HG03442 (cell line): ENCODE data around the gene KIF5A.
"Not testable (repeated sequence)": the region's sequence is repeated elsewhere in the genome, so short reads cannot be mapped to it uniquely, and the experiment has no call there.

Experiments
- ATAC-seq: cut with Tn5 transposase; IDR thresholded peaks from one replicate; pipeline ENCODE4 v1.9.1; 2021; ENCODE audit warnings: mild to moderate bottlenecking, moderate library complexity; ENCODE audit not compliant: unreplicated experiment

The KIF5A gene

DNA sequence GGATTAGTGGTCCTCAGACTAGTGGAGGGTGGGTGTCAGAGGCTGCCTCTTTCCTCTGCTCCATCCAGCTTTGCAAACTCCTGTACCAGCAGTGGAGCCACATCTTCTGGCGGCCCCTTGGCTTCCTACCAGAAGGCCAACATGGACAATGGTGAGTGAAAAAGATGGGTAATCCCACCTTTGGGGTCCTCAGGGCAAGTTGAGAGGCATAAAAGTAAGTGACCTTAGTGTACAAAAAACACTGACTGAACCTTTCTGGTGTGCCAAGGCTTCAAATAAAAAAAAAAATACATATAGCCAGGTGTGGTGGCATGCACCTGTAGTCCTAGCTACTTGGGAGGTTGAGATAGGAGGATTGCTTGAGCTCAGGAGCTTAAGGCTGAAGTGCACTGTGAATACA, 32.0 kb downstream of the KIF5A start:
- ATAC-seq = no peak

DNA sequence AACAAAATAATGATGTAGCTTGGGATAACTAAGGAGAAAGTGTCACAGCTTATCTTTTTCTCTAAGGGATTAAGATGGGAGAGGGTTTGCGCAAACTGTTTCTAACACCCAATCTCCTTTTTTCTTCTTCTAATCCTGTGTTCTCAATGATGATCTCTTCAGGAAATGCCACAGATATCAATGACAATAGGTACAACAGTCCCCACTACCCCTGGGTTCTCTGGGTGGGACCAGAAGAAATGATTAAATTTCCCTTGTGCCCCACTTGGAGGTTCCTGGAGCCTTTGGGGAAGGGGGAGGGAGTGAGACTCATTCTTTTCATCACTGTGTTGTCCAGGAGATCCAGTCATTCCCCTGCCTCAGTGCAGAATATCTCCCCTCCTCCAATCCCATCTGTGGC, 32.6 kb downstream of the KIF5A start:
- ATAC-seq = no peak

DNA sequence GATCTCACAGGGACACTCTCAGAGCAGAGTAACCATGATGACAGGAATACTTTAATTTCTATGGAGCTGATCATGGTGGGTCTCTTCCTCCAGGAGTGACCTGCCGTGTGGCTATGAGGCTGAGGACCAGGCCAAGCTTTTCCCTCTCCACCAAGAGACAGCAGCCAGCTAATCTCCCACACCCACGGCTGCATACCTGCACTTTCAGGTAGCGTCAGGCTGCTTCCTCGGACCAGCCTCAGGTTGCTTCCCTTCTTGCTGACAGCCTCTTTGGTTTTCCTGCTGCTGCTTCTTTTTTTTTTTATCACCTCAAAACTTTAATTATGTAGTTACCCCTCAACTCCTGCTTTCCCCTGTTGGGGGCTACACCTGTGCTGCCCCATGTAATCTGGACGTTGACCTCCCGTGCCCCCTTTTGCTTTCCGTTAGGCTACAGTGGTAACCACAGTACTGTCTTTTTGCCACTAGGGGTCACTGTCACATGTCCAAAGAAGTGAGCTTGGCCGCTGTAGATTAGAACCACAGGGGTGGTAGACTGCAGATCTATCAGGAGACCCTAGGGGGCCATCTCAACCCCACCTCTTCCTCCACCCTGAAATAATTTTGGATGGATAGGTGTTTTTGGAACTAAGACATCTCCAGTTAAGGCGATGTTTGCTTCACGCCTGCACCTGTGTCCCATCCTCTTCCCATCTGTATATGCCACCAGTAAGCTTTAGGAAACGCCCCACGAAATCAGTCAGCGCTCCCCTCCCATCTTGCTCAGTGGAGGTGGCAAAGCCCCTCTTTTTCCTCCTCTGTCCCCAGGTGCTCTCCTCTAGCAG, 33.4 kb downstream of the KIF5A start:
- peak; percentile 97 for ATAC-seq

DNA sequence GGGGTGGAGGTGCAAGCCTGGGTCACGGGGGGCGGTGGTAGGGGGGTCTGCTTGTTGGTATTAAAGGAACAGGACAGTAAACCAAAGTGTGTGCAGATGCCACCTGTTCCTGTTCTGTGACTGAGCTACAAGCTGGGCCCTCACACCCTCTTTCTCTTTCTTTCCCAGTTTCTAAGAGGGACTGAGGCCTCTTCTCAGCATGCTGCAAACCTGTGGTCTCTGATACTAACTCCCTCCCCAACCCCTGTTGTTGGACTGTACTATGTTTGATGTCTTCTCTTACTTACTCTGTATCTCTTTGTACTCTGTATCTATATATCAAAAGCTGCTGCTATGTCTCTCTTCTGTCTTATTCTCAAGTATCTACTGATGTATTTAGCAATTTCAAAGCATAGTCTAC, 34.2 kb downstream of the KIF5A start:
- no peak for ATAC-seq

DNA sequence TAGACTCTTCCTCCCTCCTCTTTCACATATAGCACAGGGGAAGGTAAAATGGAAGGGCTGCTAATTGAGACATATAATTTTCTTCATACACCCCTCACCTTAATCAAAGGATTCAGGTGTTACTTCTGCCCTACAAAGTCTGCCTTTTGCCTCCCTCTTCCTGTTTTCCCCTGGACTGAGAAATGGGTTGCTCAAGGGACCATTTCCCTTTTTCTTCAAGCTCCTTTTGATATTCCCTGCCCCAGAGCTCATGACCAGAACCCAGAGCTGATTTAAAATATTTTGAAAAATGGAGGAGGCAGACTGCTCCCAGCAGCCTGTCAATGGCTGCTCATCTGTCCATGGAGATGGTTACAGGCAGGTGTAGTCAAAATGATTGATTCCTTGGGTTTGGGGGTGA, 34.8 kb downstream of the KIF5A start:
- ATAC-seq = no peak

DNA sequence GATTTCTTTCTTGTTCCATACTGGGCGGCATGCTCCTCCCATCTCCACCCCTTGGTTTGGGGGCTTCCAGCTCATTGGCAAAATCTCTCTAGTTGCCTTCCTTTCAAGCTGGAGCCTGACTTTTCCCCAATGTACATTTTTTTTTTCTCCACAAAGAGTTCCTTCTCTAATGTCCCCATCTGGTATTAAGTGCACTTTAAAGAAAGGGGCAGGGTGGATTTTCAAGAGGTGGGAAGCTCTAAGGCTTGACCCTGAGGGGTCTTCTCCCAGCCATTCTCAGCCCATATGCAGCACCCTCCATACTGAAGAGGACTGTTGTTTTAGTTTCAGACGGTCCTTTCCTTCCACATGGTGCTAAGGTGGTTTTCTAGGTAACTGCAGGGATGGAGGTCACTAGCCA, 35.3 kb downstream of the KIF5A start:
- no peak for ATAC-seq

DNA sequence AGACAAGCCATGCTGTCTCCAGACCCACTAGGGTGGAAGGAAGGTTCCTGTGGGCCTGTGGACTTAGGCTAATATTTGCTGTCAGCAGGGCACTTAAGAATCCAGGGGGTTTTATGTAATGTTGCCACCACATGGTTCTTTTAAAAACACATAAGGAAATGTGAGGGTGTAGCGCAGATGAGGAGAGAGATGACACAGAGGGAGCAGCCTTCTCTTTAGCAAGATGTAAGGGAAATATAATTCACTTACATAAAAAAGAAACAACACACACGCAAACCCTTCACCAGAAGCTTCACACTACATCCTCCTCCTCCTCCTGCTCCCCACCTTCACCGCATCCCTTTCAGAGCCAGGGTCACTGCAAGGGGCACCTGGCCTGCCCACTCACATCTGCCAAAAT, 36.3 kb downstream of the KIF5A start:
- no peak for ATAC-seq

DNA sequence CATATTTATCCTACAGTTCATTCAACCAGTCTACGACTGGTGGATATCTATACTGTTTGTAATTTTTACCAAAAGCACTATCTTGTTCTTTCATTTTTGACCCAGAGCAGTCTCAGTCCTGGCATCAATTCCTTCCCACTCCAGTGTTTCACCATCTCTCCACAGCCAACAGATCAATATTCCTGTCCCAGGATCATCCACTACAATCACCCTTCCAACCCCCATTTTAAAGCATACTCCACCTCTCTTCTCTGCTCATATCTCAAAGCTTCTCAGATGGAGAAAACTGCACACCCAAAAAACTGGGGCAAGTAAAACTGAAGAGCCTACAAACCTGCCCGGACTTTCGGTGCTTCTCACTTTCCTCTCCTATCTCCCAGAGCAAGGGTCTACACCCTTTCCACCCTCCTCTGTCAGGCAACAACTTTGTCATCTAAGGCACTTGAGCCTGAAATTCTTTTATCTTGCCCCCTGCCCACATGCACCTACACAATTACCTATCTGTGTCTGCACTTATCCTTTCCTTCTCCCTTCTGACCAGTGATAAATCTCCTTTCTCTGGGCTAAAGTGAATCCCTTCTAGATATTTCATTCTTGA, 37.1 kb downstream of the KIF5A start:
- ATAC-seq = no peak

DNA sequence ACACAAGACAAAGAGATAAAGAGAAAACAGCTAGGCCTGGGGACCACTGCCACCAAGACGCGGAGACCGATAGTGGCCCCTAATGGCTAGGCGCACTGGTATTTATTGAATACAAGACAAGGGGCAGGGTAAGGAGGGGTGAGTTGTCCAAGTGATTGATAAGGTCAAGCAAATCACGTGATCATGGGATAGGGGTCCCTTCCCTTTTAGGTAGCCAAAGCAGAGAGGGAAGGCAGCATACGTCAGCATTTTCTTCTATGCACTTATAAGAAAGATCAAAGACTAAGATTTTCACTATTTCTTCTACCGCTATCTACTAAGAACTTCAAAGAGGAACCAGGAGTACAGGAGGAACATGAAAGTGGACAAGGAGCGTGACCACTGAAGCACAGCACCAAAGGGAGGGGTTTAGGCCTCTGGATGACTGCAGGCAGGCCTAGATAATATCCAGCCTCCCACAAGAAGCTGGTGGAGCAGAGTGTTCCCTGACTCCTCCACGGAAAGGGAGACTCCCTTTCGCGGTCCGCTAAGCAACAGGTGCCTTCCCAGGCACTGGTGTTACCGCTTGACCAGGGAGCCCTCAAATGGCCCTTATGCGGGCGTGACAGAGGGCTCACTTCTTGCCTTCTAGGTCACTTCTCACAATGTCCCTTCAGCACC, 39.2 kb downstream of the KIF5A start:
- ATAC-seq = not testable (repeated sequence)

DNA sequence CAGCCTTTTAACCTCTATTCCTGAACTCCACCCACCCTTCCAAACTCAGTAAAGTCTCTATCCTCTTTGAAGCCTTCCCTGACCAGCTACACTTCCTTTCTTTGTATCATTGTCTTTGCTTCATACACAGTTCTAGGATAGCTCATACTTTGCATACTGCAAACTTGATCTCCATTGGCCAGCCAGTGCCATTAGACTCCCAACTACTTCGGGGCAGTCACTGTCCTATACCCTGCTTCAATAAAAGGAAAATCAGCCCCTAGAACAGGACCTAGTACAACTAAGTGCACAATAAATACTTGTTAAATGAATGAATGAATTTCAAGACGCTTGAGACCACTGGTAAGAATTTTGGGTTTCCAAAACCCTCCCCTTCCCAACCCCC, 40.6 kb downstream of the KIF5A start:
- ATAC-seq = no peak

DNA sequence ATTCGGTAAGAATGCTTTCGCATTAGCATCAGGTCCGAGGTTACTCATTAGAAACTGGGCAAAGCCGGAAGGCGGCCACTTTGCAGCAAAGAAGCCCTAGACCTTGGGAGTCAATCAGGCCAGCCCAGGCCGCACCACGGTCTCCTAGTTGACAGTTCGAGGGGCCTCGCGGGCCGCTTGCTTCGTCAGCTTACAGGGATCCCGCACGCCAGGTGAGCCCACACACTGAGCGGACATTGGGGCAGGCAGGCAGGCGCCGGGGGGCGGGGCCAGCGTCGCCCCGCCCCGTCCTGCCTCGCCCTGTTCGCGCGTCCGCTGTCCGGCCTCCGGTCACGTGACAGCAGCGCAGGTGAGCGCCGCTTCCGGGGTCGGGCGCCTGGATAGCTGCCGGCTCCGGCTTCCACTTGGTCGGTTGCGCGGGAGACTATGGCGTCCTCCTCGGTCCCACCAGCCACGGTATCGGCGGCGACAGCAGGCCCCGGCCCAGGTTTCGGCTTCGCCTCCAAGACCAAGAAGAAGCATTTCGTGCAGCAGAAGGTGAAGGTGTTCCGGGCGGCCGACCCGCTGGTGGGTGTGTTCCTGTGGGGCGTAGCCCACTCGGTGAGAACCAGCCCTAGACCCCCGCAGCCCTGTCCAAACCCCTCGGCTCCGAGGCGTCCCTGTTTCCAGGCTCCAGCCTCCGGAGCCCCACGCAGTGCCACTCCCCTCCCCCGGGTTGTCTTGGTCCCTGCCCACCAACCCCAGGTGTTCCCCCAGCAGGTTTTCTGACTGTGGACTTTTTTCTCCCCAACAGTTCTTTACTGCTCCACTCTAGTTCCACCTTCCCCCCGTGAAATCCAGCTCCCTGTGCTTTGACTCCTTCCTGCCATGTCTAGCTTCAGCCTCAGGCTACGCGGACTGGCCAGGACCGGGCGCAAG, 41.3 kb downstream of the KIF5A start, which contains the start of gene PIP4K2C:
TSS of gene PIP4K2C (plus strand) at position 329 of the 918 bp plus-strand sequence. CDS start at position 427, 98 bp downstream.
- peak; percentile 92 for ATAC-seq

DNA sequence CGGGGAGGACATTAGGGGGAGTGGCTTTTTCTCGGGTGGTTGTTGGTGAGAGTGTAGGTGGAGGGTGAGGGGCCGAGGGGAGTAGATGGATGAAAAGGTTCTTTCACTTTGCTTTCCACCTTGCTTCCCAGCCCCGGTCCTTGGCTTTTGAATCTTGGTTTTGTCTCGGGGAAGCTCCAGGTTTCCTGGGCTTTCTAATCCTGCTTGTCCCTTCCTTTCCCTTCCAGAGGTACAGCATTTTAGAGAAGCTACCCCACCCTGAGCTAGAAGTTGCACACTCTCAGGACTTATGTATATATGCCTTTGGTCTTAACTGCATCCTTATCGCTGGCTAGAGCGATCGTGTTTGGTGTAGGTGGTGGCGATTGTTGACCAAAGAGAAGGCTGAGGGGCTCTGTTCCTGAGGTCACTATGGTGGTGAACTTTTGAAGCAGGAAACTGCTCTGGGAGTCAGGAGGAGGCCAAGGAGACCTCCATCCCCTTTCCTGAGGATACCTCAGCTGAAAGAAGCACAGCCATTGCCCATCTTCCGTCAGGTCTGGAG, 42.0 kb downstream of the KIF5A start:
- ATAC-seq = no peak

DNA sequence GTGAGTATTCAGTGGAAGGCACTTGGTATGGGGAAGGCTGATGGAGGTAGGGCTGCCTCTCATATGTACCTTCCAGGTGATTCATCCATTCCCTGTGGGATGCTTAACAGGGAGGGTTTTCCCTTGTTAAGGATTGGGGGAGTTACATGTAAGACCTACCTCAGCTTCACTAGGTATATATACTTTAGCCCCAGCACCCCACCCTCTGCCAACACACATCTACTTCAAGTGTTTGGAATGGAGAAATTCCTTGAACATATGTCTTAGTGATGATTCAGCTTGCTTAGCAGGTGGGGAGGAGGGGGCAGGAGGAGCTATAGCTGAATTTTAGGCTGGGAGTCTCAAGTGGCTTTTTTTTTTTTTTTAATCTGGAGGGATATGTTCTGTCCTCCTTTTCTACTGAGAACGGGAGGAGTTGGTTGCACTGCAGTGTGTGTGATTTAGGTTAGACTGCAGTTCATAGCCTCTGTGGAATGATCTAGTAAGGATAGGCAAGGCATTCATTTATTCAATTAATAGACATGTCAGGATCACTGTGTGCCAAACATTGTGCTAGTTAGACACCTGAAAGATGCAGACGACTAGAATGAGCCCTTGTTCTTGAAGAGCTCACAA, 42.8 kb downstream of the KIF5A start:
- ATAC-seq = no peak

DNA sequence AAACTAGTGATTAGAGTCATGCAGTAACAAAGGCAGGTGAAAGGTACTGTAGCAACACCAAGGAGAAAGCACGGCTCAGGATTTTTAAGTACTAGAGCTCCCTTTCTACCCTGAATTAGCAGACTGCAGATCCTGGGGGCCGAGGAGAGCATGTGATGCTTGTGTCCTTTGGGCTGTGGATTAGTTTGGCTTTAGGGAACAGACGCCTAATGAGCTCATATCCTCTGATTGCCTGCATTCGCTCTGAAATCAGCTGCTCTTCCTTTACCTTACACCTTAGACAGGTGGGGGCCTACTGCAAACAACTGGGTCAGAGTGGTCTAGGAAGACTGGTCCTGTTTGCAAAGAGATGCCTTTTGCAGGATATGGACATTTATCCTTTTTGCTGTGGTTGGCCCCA, 43.3 kb downstream of the KIF5A start:
- no peak for ATAC-seq

DNA sequence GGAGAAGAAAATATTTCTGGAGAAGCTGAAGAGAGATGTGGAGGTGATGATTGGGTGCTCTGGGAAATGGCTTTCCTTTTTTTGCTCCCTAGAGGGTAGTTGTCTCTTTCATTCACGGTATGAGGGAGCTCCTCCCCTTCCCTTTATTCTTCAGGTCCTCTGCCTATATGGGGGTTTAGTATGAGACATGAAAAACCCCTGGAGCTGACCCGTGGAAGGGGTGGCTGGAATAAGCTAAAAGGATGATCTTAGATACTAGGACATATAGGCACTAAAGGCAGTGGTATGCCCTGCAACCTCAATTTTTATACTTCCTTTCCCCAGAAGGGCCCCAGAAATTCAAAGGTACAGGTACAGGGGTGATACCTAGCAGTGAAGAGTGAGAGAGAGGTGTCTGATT, 50.6 kb downstream of the KIF5A start:
- ATAC-seq = no peak

DNA sequence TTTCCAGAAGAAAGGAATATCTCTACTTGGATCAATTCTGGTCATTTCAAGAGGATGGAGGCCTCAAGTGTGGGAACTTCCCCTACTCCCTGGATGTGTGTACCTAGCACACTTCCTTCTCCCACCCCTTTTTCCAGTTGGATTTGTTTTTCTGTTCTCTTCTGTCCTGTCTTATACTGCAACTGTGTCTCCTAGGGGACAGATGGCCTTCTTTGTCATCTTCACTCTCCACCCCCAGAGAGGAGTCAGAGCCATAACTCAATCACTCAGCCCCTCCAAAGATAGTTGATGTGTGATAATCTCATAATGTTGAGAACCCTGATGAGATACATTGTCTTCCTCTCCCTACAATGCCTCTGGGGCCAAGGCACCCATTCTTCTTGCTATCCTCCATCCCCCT, 52.7 kb downstream of the KIF5A start:
- ATAC-seq = no peak

DNA sequence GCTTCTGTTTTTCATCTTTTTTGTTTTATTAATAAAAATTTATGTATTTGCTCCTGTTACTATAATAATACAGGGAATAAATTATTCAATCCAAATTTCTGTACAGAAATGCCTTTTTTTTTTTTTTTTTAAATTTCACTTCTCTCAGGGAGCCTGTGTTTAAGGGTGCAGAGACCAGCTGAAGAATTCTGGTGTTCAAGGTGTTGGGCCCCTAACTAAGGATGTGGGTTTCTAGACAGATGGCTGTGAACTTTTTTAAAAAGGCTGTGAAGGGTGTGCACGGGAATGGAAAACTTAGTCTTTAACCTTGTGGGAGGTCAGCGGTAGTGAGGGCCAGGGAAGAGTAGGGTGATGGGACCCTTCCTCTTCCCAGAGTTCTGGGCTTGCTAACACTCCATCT, 53.5 kb downstream of the KIF5A start:
- ATAC-seq = no peak

DNA sequence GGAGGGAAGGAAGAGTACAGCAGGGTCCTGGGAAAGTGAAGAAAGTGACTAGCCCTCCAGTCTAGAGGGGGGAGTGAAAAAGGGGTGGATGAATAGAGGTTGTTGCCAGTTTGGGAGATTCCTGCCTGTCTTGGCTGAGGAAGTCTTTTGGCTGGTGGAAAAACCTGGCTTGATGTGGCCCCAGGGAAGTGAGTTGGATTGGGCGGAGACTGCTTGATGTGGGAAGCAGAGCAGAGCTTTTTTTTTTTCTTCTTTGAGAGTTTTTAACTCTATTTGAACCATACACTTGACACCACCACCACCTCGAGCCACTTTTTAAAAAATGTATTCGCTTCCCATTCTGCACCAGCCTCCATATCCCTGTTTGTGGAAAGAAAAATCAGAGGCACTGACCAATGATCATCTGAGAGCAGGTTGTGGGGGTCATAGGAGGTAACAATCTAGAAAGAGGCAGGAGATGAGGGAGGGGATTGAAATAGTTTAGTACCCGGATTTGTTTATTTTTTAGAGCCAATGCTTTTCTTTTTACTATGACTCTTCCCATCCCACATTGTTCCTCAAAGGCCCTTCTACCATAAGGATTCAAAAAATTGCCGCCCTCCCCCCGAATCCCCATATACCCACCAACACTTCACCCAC, 54.1 kb downstream of the KIF5A start:
- no peak for ATAC-seq

DNA sequence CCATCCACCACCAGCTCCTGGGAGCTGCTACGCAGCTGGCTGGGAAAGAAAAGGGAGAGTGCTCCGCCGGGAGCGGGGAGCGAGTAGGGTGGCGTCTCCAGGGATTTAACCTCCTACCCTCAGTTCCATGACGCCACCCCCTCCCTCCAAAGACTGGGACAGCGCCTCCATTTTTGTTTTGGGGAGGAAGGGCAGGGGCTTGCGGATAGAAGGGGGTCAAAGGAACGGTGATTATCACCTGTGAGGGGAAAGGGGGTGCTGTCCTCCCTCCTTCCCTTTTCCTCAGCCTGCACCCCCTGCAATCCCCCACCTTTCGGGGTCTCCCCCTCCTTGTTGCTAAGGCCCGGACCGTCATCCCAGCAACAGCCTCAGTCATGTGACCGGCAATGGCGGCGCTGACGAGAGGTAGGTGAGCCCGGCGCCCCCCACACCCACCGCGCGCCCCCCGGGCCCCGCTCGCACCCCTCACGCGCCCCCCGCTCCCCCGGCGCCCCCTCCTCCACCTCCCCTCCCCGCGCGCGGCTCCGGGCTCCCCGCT, 54.7 kb downstream of the KIF5A start, which contains the start of gene DTX3:
TSS of gene DTX3 (plus strand) at position 371 of the 538 bp plus-strand sequence. CDS start 1,694 bp downstream, outside the sequence.
- ATAC-seq = peak; percentile 75
